Mammary epithelial cell (primary cell): Measurements from ENCODE around the gene DOK6.

Source experiments
- EZH2 ChIP-seq: IDR thresholded peaks from 2 replicates; pipeline ENCODE4 v1.6.1; 2012; ENCODE audit warnings: low read length, inconsistent platforms, borderline replicate concordance
- TF ChIP-seq, protein P1 (sequence below), 2 donors: IDR thresholded peaks in 1 of 2; conservative IDR thresholded peaks in 1 of 2; 2 replicates each; pipeline ENCODE4 v1.5.1; 2011 to 2012; ENCODE audit warnings: inconsistent platforms in 2 of 2, low read length in 2 of 2, mild to moderate bottlenecking in 2 of 2, control low read depth in 1 of 2, low read depth in 1 of 2; ENCODE audit not compliant: insufficient read depth in 1 of 2; ENCODE audit errors: extremely low read depth in 1 of 2

DNA sequence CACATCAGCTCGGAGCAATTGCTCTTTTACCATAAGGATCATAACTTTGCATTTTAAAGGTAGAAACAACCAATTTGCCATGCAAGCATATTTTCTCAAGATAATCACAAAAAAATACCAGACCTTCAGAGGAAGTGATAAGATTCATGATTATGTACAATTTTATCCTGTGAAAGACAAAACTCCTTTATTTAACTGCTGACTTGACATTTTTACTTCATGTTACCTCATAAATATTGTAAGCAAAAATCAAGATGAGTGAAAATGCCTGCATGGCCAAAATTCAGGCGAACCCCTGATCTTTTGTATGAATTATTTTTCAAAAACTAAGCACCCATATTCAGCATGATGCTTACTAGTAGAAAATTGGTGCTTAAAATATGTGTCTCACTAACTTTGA lies 300.6 kb downstream of the DOK6 start:
- TF ChIP-seq, protein P1, sequence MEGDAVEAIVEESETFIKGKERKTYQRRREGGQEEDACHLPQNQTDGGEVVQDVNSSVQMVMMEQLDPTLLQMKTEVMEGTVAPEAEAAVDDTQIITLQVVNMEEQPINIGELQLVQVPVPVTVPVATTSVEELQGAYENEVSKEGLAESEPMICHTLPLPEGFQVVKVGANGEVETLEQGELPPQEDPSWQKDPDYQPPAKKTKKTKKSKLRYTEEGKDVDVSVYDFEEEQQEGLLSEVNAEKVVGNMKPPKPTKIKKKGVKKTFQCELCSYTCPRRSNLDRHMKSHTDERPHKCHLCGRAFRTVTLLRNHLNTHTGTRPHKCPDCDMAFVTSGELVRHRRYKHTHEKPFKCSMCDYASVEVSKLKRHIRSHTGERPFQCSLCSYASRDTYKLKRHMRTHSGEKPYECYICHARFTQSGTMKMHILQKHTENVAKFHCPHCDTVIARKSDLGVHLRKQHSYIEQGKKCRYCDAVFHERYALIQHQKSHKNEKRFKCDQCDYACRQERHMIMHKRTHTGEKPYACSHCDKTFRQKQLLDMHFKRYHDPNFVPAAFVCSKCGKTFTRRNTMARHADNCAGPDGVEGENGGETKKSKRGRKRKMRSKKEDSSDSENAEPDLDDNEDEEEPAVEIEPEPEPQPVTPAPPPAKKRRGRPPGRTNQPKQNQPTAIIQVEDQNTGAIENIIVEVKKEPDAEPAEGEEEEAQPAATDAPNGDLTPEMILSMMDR (conservative IDR thresholded peaks at IDR 0.05 in 1 of 2, IDR thresholded peaks at IDR 0.05 in 1 of 2; ENCODE audit: extremely low read depth in 1 of 2, insufficient read depth in 1 of 2, low read depth in 1 of 2, low read length in 2 of 2): no peak
- TF ChIP-seq EZH2: no peak
